ENCODE results near the gene ARMC6.

ARMC6 gene

GRCh38 chr19:18993115-18993514 lies 40.3 kb upstream of the ARMC6 start:
- Histone ChIP-seq H3K36me3 (ENCODE audit: control insufficient read depth, insufficient read depth, low read length) (no peaks in the 10 kb centered on the region), H3K4me3 (ENCODE audit: low read depth, low read length) (no peak overlapping the region)

GRCh38 chr19:18995804-18996241 lies 37.6 kb upstream of the ARMC6 start:
- TF ChIP-seq CTCF (IDR thresholded peaks at IDR 0.05) = peak; percentile 14
- H3K4me3 ChIP-seq (ENCODE audit: low read depth, low read length) = no peak overlapping the region
- no peaks in the 10 kb centered on the region for H3K79me2 ChIP-seq
- no peaks in the 10 kb centered on the region for H3K27me3 ChIP-seq (ENCODE audit: control insufficient read depth, insufficient read depth, low read length)
- no peak overlapping the region for H3K4me2 ChIP-seq (ENCODE audit: low read length)
- no peak overlapping the region for H3K27ac ChIP-seq
- no peak overlapping the region for H2AFZ ChIP-seq
- H3K36me3 ChIP-seq (ENCODE audit: control insufficient read depth, insufficient read depth, low read length) = no peaks in the 10 kb centered on the region
- no peaks in the 10 kb centered on the region for H3K4me1 ChIP-seq
- H3K9me3 ChIP-seq (ENCODE audit: control insufficient read depth, low read length) = no peaks in the 10 kb centered on the region
- no peak overlapping the region for H3K9ac ChIP-seq

More at GRCh38 chr19:18993115-18993514, 40.3 kb upstream of the ARMC6 start:
- no peaks in the 10 kb centered on the region for H3K9me3 ChIP-seq (ENCODE audit: control insufficient read depth, low read length)
- no peak overlapping the region for H3K4me2 ChIP-seq (ENCODE audit: low read length)
- H3K4me1 ChIP-seq = no peaks in the 10 kb centered on the region
- no peaks in the 10 kb centered on the region for H3K79me2 ChIP-seq
- no peak overlapping the region for H3K9ac ChIP-seq
- TF ChIP-seq CTCF (IDR thresholded peaks at IDR 0.05) = no peak
- no peaks in the 10 kb centered on the region for H3K27me3 ChIP-seq (ENCODE audit: control insufficient read depth, insufficient read depth, low read length)
- no peak overlapping the region for H2AFZ ChIP-seq
- no peak overlapping the region for H3K27ac ChIP-seq

- Histone ChIP-seq H3K36me3 (ENCODE audit: control insufficient read depth, insufficient read depth, low read length) (no peaks in the 10 kb centered on the region), H3K79me2 (no peaks in the 10 kb centered on the region), H2AFZ (no peak overlapping the region), H3K9ac (no peak overlapping the region), H3K4me1 (no peaks in the 10 kb centered on the region), H3K9me3 (ENCODE audit: control insufficient read depth, low read length) (no peaks in the 10 kb centered on the region), H3K27me3 (ENCODE audit: control insufficient read depth, insufficient read depth, low read length) (no peaks in the 10 kb centered on the region), H3K4me2 (ENCODE audit: low read length) (no peak overlapping the region), H3K27ac (no peak overlapping the region), H3K4me3 (ENCODE audit: low read depth, low read length) (no peak overlapping the region)
- TF ChIP-seq CTCF (IDR thresholded peaks at IDR 0.05) = no peak
Observed at GRCh38 chr19:18996351-18996750, 37.1 kb upstream of the ARMC6 start.

- H3K4me2 ChIP-seq (ENCODE audit: low read length) = no peak overlapping the region
- H3K27me3 ChIP-seq (ENCODE audit: control insufficient read depth, insufficient read depth, low read length) = no peaks in the 10 kb centered on the region
- H2AFZ ChIP-seq = no peak overlapping the region
- H3K4me1 ChIP-seq = no peaks in the 10 kb centered on the region
- no peak overlapping the region for H3K27ac ChIP-seq
- H3K9me3 ChIP-seq (ENCODE audit: control insufficient read depth, low read length) = no peaks in the 10 kb centered on the region
- no peak overlapping the region for H3K4me3 ChIP-seq (ENCODE audit: low read depth, low read length)
- no peak overlapping the region for H3K9ac ChIP-seq
- TF ChIP-seq CTCF (IDR thresholded peaks at IDR 0.05) = no peak
- H3K79me2 ChIP-seq = peaks cover 2% of the 10 kb centered on the region
- no peaks in the 10 kb centered on the region for H3K36me3 ChIP-seq (ENCODE audit: control insufficient read depth, insufficient read depth, low read length)
Observed at GRCh38 chr19:18996796-18997394, 36.5 kb upstream of the ARMC6 start.

GRCh38 chr19:18998276-18998675 lies 35.1 kb upstream of the ARMC6 start:
- H3K27ac ChIP-seq = no peak overlapping the region
- no peak overlapping the region for H3K9ac ChIP-seq
- no peak for TF ChIP-seq CTCF (IDR thresholded peaks at IDR 0.05)
- no peak overlapping the region for H3K4me2 ChIP-seq (ENCODE audit: low read length)
- no peak overlapping the region for H2AFZ ChIP-seq
- H3K27me3 ChIP-seq (ENCODE audit: control insufficient read depth, insufficient read depth, low read length) = no peaks in the 10 kb centered on the region
- H3K9me3 ChIP-seq (ENCODE audit: control insufficient read depth, low read length) = no peaks in the 10 kb centered on the region
- no peak overlapping the region for H3K4me3 ChIP-seq (ENCODE audit: low read depth, low read length)
- H3K36me3 ChIP-seq (ENCODE audit: control insufficient read depth, insufficient read depth, low read length) = no peaks in the 10 kb centered on the region
- H3K79me2 ChIP-seq = peaks cover 2% of the 10 kb centered on the region
- no peaks in the 10 kb centered on the region for H3K4me1 ChIP-seq
